Heart left ventricle (tissue), 13 donors: Measurements from ENCODE around the gene CTAG1B.

ENCODE experiments used
- CTCF ChIP-seq, 12 donors: fragments of 200-600 bp; sonication (generic) in 4 of 12; IDR thresholded peaks; one replicate each; pipeline versions ENCODE4 v1.5.0 to v1.8.0; 2018 to 2022; ENCODE audit warnings: antibody characterized with exemption in 12 of 12, mild to moderate bottlenecking in 5 of 12
- POLR2A ChIP-seq, 2 donors: fragments of 450-650 bp; IDR thresholded peaks; one replicate each; pipeline ENCODE4 v1.6.1; 2017; ENCODE audit warnings: antibody characterized with exemption in 2 of 2, mild to moderate bottlenecking in 2 of 2, moderate library complexity in 2 of 2
- donor health status: ischemic (EF 13 %, LVEDD 7.1; RV severe dilation, severe dysfunction).
- donor health status: DM: no; HTN: yes; CAD: no.
- donor health status: DM: no; HTN: no; CAD: no.
- donor health status: ischemic (EF 25% LVEDD 6.9; RV normal size, moderate dysfunction).
- donor health status: ischemic (EF 25% LVEDD 5.7; RV mildly dilated, moderate dysfunction).
- donor health status: ischemic (EF 35%, LVEDD 5.7; RV mildly dilated, moderate dysfunction).
- donor health status: nonischemic (EF 11% LVEDD 7.7; RV severe dilation, severe dysfunction).
- donor health status: DM: yes; HTN: yes; CAD: no.
- donor health status: PGD.
- donor health status: ischemic (EF 29% LVEDD 5.4; RV normal size, mild dysfunction).
- donor health status: nonischemic (EF 23%, LVEDD 6.1; RV moderate dilation, normal function).

GRCh38 chrX:154661899-154662298 lies 42.8 kb upstream of the CTAG1B start:
- no peak for TF ChIP-seq POLR2A (IDR thresholded peaks at IDR 0.05)
- no peak for TF ChIP-seq CTCF (IDR thresholded peaks at IDR 0.05)
